DMS153 treated with DMSO at 0.1 percent for 48 hours (cell line): ENCODE data around the gene PABPC3.
A peak's percentile ranks its signal among the peaks of the same experiment; 100 is the strongest.

Experiments used
- DNase-seq: peaks from one replicate; lab custom pipeline; 2025; ENCODE audit not compliant: unreplicated experiment; lab: John Stamatoyannopoulos, UW

The PABPC3 gene

GRCh38 chr13:25110956-25111584 is 15.1 kb downstream of the PABPC3 start:
- no peak for DNase-seq

GRCh38 chr13:25111585-25111956 is 15.6 kb downstream of the PABPC3 start:
- DNase-seq = no peak

GRCh38 chr13:25112695-25113255 is 16.8 kb downstream of the PABPC3 start:
- DNase-seq = no peak

GRCh38 chr13:25114220-25114619 is 18.3 kb downstream of the PABPC3 start:
- peak; percentile 64 for DNase-seq

- no peak for DNase-seq
These were observed 20.1 kb downstream of the PABPC3 start for GRCh38 chr13:25116044-25116443.

GRCh38 chr13:25117312-25117711 is 21.4 kb downstream of the PABPC3 start:
- no peak for DNase-seq

GRCh38 chr13:25118378-25118905 is 22.5 kb downstream of the PABPC3 start:
- no peak for DNase-seq

GRCh38 chr13:25130944-25131343 is 35.0 kb downstream of the PABPC3 start:
- DNase-seq = no peak

- DNase-seq = no peak
These were observed 36.0 kb downstream of the PABPC3 start for GRCh38 chr13:25131881-25132420.

- DNase-seq = no peak
These were observed 36.9 kb downstream of the PABPC3 start for GRCh38 chr13:25132751-25133390.

- no peak for DNase-seq
These were observed 40.0 kb downstream of the PABPC3 start for GRCh38 chr13:25135896-25136295.

GRCh38 chr13:25136880-25137787 is 41.2 kb downstream of the PABPC3 start:
- no peak for DNase-seq

- DNase-seq = no peak
These were observed 41.8 kb downstream of the PABPC3 start for GRCh38 chr13:25137788-25138115.

- no peak for DNase-seq
These were observed 45.1 kb downstream of the PABPC3 start for GRCh38 chr13:25141042-25141441.

- DNase-seq = no peak
These were observed 47.8 kb downstream of the PABPC3 start for GRCh38 chr13:25143706-25144105.

- no peak for DNase-seq
These were observed 51.9 kb downstream of the PABPC3 start for GRCh38 chr13:25147638-25148401.

GRCh38 chr13:25148402-25148771 is 52.5 kb downstream of the PABPC3 start:
- no peak for DNase-seq
